ENCODE results near the gene DGKB.

The DGKB gene

DNA sequence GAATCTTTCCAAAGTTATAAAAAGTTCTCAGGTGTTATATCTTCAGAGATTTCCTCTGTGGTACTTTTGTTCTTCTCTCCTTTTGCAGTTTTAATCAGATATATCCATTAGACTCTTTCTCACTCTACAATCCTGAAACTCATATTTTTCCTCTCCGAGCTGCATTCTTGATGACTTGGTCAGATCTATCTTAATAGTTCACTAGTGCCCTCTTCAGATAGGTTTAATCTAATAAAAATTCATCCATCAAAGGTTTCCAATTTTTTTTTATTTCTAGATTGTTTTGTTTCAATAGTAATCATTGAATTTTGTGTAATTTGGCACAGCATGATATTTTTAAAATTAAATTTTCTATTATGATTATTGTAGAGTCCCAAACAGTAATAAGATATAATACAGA lies 21.8 kb upstream of the DGKB start (continued):
- TF ChIP-seq, protein P1, sequence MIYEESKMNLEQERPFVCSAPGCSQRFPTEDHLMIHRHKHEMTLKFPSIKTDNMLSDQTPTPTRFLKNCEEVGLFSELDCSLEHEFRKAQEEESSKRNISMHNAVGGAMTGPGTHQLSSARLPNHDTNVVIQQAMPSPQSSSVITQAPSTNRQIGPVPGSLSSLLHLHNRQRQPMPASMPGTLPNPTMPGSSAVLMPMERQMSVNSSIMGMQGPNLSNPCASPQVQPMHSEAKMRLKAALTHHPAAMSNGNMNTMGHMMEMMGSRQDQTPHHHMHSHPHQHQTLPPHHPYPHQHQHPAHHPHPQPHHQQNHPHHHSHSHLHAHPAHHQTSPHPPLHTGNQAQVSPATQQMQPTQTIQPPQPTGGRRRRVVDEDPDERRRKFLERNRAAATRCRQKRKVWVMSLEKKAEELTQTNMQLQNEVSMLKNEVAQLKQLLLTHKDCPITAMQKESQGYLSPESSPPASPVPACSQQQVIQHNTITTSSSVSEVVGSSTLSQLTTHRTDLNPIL (CRISPR knock-in tag; IDR thresholded peaks at IDR 0.05; ENCODE audit: low read depth): no peak
- TF ChIP-seq ZNF8 (CRISPR knock-in tag; IDR thresholded peaks at IDR 0.05): no peak
- TF ChIP-seq, protein P2, sequence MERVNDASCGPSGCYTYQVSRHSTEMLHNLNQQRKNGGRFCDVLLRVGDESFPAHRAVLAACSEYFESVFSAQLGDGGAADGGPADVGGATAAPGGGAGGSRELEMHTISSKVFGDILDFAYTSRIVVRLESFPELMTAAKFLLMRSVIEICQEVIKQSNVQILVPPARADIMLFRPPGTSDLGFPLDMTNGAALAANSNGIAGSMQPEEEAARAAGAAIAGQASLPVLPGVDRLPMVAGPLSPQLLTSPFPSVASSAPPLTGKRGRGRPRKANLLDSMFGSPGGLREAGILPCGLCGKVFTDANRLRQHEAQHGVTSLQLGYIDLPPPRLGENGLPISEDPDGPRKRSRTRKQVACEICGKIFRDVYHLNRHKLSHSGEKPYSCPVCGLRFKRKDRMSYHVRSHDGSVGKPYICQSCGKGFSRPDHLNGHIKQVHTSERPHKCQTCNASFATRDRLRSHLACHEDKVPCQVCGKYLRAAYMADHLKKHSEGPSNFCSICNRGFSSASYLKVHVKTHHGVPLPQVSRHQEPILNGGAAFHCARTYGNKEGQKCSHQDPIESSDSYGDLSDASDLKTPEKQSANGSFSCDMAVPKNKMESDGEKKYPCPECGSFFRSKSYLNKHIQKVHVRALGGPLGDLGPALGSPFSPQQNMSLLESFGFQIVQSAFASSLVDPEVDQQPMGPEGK (CRISPR knock-in tag; IDR thresholded peaks at IDR 0.05; ENCODE audit: borderline replicate concordance): no peak
- TF ChIP-seq OSR1 (CRISPR knock-in tag; IDR thresholded peaks at IDR 0.05): no peak
- no peak for TF ChIP-seq ARNTL (CRISPR knock-in tag; IDR thresholded peaks at IDR 0.05; ENCODE audit: borderline replicate concordance, low read depth)

DNA sequence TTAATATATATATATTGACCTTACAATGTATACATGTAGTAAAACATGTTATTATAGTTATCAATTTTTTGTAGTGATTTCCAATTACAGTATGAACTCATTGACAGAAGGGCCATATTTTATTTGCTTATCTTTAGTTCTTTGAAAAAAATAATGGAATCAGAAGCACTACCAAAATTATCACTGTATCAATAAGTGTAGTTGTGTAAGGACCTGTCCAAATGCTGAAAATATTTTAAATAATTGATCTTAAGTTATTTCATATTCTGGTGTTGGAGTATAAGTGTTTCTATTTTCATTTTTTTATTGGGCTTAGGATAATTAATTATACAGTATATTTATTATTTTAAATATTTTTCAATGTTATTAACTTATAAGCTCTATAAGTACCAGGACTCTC lies 8.5 kb upstream of the DGKB start:
- no peak for TF ChIP-seq SNAI2 (CRISPR knock-in tag; IDR thresholded peaks at IDR 0.05)
- TF ChIP-seq, protein P1 (CRISPR knock-in tag; IDR thresholded peaks at IDR 0.05; ENCODE audit: low read depth): no peak
- TF ChIP-seq ZFP3 (CRISPR knock-in tag; IDR thresholded peaks at IDR 0.05): no peak
- TF ChIP-seq ZNF70 (CRISPR knock-in tag; IDR thresholded peaks at IDR 0.05): no peak
- no peak for TF ChIP-seq OSR1 (CRISPR knock-in tag; IDR thresholded peaks at IDR 0.05)
- TF ChIP-seq GLIS3 (CRISPR knock-in tag; IDR thresholded peaks at IDR 0.05): no peak
- TF ChIP-seq, protein P3, sequence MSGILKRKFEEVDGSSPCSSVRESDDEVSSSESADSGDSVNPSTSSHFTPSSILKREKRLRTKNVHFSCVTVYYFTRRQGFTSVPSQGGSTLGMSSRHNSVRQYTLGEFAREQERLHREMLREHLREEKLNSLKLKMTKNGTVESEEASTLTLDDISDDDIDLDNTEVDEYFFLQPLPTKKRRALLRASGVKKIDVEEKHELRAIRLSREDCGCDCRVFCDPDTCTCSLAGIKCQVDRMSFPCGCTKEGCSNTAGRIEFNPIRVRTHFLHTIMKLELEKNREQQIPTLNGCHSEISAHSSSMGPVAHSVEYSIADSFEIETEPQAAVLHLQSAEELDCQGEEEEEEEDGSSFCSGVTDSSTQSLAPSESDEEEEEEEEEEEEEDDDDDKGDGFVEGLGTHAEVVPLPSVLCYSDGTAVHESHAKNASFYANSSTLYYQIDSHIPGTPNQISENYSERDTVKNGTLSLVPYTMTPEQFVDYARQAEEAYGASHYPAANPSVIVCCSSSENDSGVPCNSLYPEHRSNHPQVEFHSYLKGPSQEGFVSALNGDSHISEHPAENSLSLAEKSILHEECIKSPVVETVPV (CRISPR knock-in tag; IDR thresholded peaks at IDR 0.05): no peak
- no peak for TF ChIP-seq CSDC2 (CRISPR knock-in tag; IDR thresholded peaks at IDR 0.05)
- TF ChIP-seq TOX (CRISPR knock-in tag; IDR thresholded peaks at IDR 0.05; ENCODE audit: borderline replicate concordance): no peak
- no peak for TF ChIP-seq RARB (CRISPR knock-in tag; IDR thresholded peaks at IDR 0.05)
- TF ChIP-seq PPARA (CRISPR knock-in tag; IDR thresholded peaks at IDR 0.05; ENCODE audit: borderline replicate concordance): no peak
- TF ChIP-seq BACH2 (CRISPR knock-in tag; IDR thresholded peaks at IDR 0.05; ENCODE audit: borderline replicate concordance): no peak
- no peak for TF ChIP-seq ZFP30 (CRISPR knock-in tag; IDR thresholded peaks at IDR 0.05)
- TF ChIP-seq, protein P2 (CRISPR knock-in tag; IDR thresholded peaks at IDR 0.05; ENCODE audit: borderline replicate concordance): no peak
- no peak for TF ChIP-seq ZNF565 (CRISPR knock-in tag; conservative IDR thresholded peaks at IDR 0.05; ENCODE audit: low read depth)
- no peak for TF ChIP-seq ZNF8 (CRISPR knock-in tag; IDR thresholded peaks at IDR 0.05)
- TF ChIP-seq TCF4 (CRISPR knock-in tag; IDR thresholded peaks at IDR 0.05; ENCODE audit: borderline replicate concordance): no peak
- no peak for ATAC-seq

DNA sequence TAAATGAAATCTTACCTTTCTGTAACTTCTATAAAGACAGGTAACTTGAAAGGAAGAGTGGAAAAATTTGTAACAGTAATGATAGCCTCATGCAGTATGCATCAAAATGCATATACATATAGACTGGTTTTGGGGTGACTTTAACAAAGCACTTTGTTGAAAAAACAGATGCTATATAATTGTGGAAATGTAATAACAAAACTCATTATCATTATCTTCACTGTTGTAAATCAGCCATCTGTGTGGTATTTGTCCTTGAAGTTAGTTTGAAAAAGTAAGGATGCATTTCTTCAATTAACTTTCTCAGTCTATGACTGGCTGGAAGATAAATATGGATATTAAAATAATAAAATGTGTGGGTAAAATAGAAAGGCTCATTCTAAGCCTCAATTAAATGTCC lies 6.1 kb upstream of the DGKB start:
- no peak for TF ChIP-seq ZNF70 (CRISPR knock-in tag; IDR thresholded peaks at IDR 0.05)
- peak; percentile 78 for TF ChIP-seq TCF4 (CRISPR knock-in tag; IDR thresholded peaks at IDR 0.05; ENCODE audit: borderline replicate concordance)
- TF ChIP-seq ISL1 (CRISPR knock-in tag; IDR thresholded peaks at IDR 0.05): 0 out of 2 replicates have a peak, but pooled peaks have one; percentile 13
- ATAC-seq: no peak

DNA sequence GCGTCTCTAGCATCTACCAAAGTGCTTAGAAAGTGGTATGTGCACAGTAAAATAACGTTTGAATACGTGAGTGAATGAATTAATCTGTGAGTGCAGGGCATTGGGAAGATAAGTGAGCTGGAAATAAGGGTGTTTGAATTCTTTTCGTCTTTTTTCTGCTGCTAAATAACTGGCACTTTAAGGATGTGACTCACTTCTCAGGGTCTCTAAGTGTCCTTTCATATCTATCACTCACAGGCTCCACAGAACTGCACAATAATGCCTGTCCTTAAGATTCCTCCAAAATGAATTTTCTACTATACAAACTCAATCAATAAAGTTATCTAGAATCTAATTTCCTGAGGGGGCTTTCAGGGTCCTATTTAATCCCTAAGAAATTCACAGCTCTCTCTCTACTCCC lies 3.2 kb upstream of the DGKB start:
- TF ChIP-seq BACH2 (CRISPR knock-in tag; IDR thresholded peaks at IDR 0.05; ENCODE audit: borderline replicate concordance) (no peak), ISL1 (CRISPR knock-in tag; IDR thresholded peaks at IDR 0.05) (no peak), GLIS3 (CRISPR knock-in tag; IDR thresholded peaks at IDR 0.05) (no peak), CSDC2 (CRISPR knock-in tag; IDR thresholded peaks at IDR 0.05) (no peak), ESRRG (CRISPR knock-in tag; IDR thresholded peaks at IDR 0.05) (no peak), ARNTL (CRISPR knock-in tag; IDR thresholded peaks at IDR 0.05; ENCODE audit: borderline replicate concordance, low read depth) (no peak), TCF4 (CRISPR knock-in tag; IDR thresholded peaks at IDR 0.05; ENCODE audit: borderline replicate concordance) (no peak), RARB (CRISPR knock-in tag; IDR thresholded peaks at IDR 0.05) (no peak), ZC3H10 (CRISPR knock-in tag; IDR thresholded peaks at IDR 0.05) (no peak)
- TF ChIP-seq, protein P3 (CRISPR knock-in tag; IDR thresholded peaks at IDR 0.05): no peak
- TF ChIP-seq, protein P4, sequence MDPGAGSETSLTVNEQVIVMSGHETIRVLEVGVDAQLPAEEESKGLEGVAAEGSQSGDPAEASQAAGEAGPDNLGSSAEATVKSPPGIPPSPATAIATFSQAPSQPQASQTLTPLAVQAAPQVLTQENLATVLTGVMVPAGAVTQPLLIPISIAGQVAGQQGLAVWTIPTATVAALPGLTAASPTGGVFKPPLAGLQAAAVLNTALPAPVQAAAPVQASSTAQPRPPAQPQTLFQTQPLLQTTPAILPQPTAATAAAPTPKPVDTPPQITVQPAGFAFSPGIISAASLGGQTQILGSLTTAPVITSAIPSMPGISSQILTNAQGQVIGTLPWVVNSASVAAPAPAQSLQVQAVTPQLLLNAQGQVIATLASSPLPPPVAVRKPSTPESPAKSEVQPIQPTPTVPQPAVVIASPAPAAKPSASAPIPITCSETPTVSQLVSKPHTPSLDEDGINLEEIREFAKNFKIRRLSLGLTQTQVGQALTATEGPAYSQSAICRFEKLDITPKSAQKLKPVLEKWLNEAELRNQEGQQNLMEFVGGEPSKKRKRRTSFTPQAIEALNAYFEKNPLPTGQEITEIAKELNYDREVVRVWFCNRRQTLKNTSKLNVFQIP (CRISPR knock-in tag; IDR thresholded peaks at IDR 0.05; ENCODE audit: borderline replicate concordance, low read depth): no peak

More for the DNA sequence above, 3.2 kb upstream of the DGKB start:
- no peak; the same call in 2 of the 3 replicates for ATAC-seq

All from SK-N-SH treated with all-trans-retinoic acid at 6 μM for 48 hours (cell line).